ENCODE results near the gene WSCD1.

WSCD1 gene

GRCh38 chr17:6086603-6087400 is 16.6 kb downstream of the WSCD1 start:
- H3K36me3 ChIP-seq (ENCODE audit: insufficient read depth, low read length): peaks cover 9% of the 10 kb centered on the region; the same call in 1 of the 2 replicates
- peaks cover 10% of the 10 kb centered on the region for H3K4me1 ChIP-seq (ENCODE audit: insufficient read depth, low read length)
- H3K27me3 ChIP-seq (ENCODE audit: insufficient read depth, low read length): no peaks in the 10 kb centered on the region
- H3K4me3 ChIP-seq (ENCODE audit: low read length): no peak overlapping the region
- H3K9me3 ChIP-seq (ENCODE audit: insufficient read depth, low read depth, low read length): no peaks in the 10 kb centered on the region
- no peak overlapping the region for H3K9ac ChIP-seq (ENCODE audit: low read depth, low read length)
- H3K27ac ChIP-seq (ENCODE audit: low read depth, low read length): no peak overlapping the region
- 95% methylated on average over 28 of the region's 28 CpGs for WGBS

- H3K36me3 ChIP-seq (ENCODE audit: insufficient read depth, low read length): peaks cover 19% of the 10 kb centered on the region
- H3K27ac ChIP-seq (ENCODE audit: low read depth, low read length): no peak overlapping the region
- no peaks in the 10 kb centered on the region for H3K9me3 ChIP-seq (ENCODE audit: insufficient read depth, low read depth, low read length)
- H3K27me3 ChIP-seq (ENCODE audit: insufficient read depth, low read length): no peaks in the 10 kb centered on the region
- H3K4me3 ChIP-seq (ENCODE audit: low read length): no peak overlapping the region
- 97% methylated on average over 2 of the region's 4 CpGs for WGBS
- H3K4me1 ChIP-seq (ENCODE audit: insufficient read depth, low read length): peaks cover 10% of the 10 kb centered on the region
- no peak overlapping the region for H3K9ac ChIP-seq (ENCODE audit: low read depth, low read length)
These were observed 18.0 kb downstream of the WSCD1 start for GRCh38 chr17:6088141-6088540.

GRCh38 chr17:6090253-6090652 is 20.1 kb downstream of the WSCD1 start:
- Histone ChIP-seq H3K4me1 (ENCODE audit: insufficient read depth, low read length) (no peaks in the 10 kb centered on the region), H3K4me3 (ENCODE audit: low read length) (no peak overlapping the region), H3K27ac (ENCODE audit: low read depth, low read length) (no peak overlapping the region), H3K9ac (ENCODE audit: low read depth, low read length) (no peak overlapping the region), H3K27me3 (ENCODE audit: insufficient read depth, low read length) (no peaks in the 10 kb centered on the region), H3K36me3 (ENCODE audit: insufficient read depth, low read length) (peaks cover 29% of the 10 kb centered on the region), H3K9me3 (ENCODE audit: insufficient read depth, low read depth, low read length) (no peaks in the 10 kb centered on the region)
- WGBS: 97% methylated on average over 20 of the region's 20 CpGs

GRCh38 chr17:6092182-6092902 is 22.2 kb downstream of the WSCD1 start:
- no peaks in the 10 kb centered on the region for H3K4me1 ChIP-seq (ENCODE audit: insufficient read depth, low read length)
- peaks cover 42% of the 10 kb centered on the region for H3K36me3 ChIP-seq (ENCODE audit: insufficient read depth, low read length)
- H3K27me3 ChIP-seq (ENCODE audit: insufficient read depth, low read length): no peaks in the 10 kb centered on the region
- no peak overlapping the region for H3K4me3 ChIP-seq (ENCODE audit: low read length)
- no peak overlapping the region for H3K27ac ChIP-seq (ENCODE audit: low read depth, low read length)
- no peaks in the 10 kb centered on the region for H3K9me3 ChIP-seq (ENCODE audit: insufficient read depth, low read depth, low read length)
- 94% methylated on average over 14 of the region's 14 CpGs for whole genome bisulfite sequencing
- no peak overlapping the region for H3K9ac ChIP-seq (ENCODE audit: low read depth, low read length)

- peaks cover 42% of the 10 kb centered on the region for H3K36me3 ChIP-seq (ENCODE audit: insufficient read depth, low read length)
- no peak overlapping the region for H3K4me3 ChIP-seq (ENCODE audit: low read length)
- no peaks in the 10 kb centered on the region for H3K27me3 ChIP-seq (ENCODE audit: insufficient read depth, low read length)
- H3K27ac ChIP-seq (ENCODE audit: low read depth, low read length): no peak overlapping the region
- WGBS: 95% methylated on average over 11 of the region's 11 CpGs
- no peaks in the 10 kb centered on the region for H3K4me1 ChIP-seq (ENCODE audit: insufficient read depth, low read length)
- no peaks in the 10 kb centered on the region for H3K9me3 ChIP-seq (ENCODE audit: insufficient read depth, low read depth, low read length)
- no peak overlapping the region for H3K9ac ChIP-seq (ENCODE audit: low read depth, low read length)
These were observed 22.8 kb downstream of the WSCD1 start for GRCh38 chr17:6092903-6093468.

- Histone ChIP-seq H3K36me3 (ENCODE audit: insufficient read depth, low read length) (peaks cover 41% of the 10 kb centered on the region), H3K27ac (ENCODE audit: low read depth, low read length) (no peak overlapping the region), H3K9me3 (ENCODE audit: insufficient read depth, low read depth, low read length) (no peaks in the 10 kb centered on the region), H3K4me1 (ENCODE audit: insufficient read depth, low read length) (peaks cover 8% of the 10 kb centered on the region), H3K27me3 (ENCODE audit: insufficient read depth, low read length) (no peaks in the 10 kb centered on the region), H3K4me3 (ENCODE audit: low read length) (no peak overlapping the region), H3K9ac (ENCODE audit: low read depth, low read length) (no peak overlapping the region)
- 90% methylated on average over 1 of the region's 1 CpG for WGBS
These were observed 24.3 kb downstream of the WSCD1 start for GRCh38 chr17:6094453-6094852.

- no peaks in the 10 kb centered on the region for H3K9me3 ChIP-seq (ENCODE audit: insufficient read depth, low read depth, low read length)
- no peaks in the 10 kb centered on the region for H3K27me3 ChIP-seq (ENCODE audit: insufficient read depth, low read length)
- no peak overlapping the region for H3K4me3 ChIP-seq (ENCODE audit: low read length)
- no peak overlapping the region for H3K27ac ChIP-seq (ENCODE audit: low read depth, low read length)
- no peak overlapping the region for H3K9ac ChIP-seq (ENCODE audit: low read depth, low read length)
- H3K4me1 ChIP-seq (ENCODE audit: insufficient read depth, low read length): peaks cover 8% of the 10 kb centered on the region
- 96% methylated on average over 11 of the region's 11 CpGs for WGBS
- H3K36me3 ChIP-seq (ENCODE audit: insufficient read depth, low read length): peaks cover 36% of the 10 kb centered on the region
These were observed 24.7 kb downstream of the WSCD1 start for GRCh38 chr17:6094926-6095325.

GRCh38 chr17:6095501-6095900 is 25.3 kb downstream of the WSCD1 start:
- peaks cover 35% of the 10 kb centered on the region for H3K36me3 ChIP-seq (ENCODE audit: insufficient read depth, low read length)
- H3K4me1 ChIP-seq (ENCODE audit: insufficient read depth, low read length): peaks cover 10% of the 10 kb centered on the region
- no peak overlapping the region for H3K4me3 ChIP-seq (ENCODE audit: low read length)
- no peaks in the 10 kb centered on the region for H3K9me3 ChIP-seq (ENCODE audit: insufficient read depth, low read depth, low read length)
- no peaks in the 10 kb centered on the region for H3K27me3 ChIP-seq (ENCODE audit: insufficient read depth, low read length)
- 95% methylated on average over 6 of the region's 6 CpGs for WGBS
- no peak overlapping the region for H3K27ac ChIP-seq (ENCODE audit: low read depth, low read length)
- H3K9ac ChIP-seq (ENCODE audit: low read depth, low read length): no peak overlapping the region

- WGBS: 92% methylated on average over 13 of the region's 13 CpGs
These were observed 26.2 kb downstream of the WSCD1 start for GRCh38 chr17:6096201-6097004.

GRCh38 chr17:6097005-6097279 is 26.8 kb downstream of the WSCD1 start:
- H3K27ac ChIP-seq (ENCODE audit: low read depth, low read length): no peak overlapping the region
- H3K4me1 ChIP-seq (ENCODE audit: insufficient read depth, low read length): peaks cover 25% of the 10 kb centered on the region
- H3K27me3 ChIP-seq (ENCODE audit: insufficient read depth, low read length): no peaks in the 10 kb centered on the region
- no peak overlapping the region for H3K9ac ChIP-seq (ENCODE audit: low read depth, low read length)
- no peak overlapping the region for H3K4me3 ChIP-seq (ENCODE audit: low read length)
- 96% methylated on average over 10 of the region's 10 CpGs for WGBS
- H3K9me3 ChIP-seq (ENCODE audit: insufficient read depth, low read depth, low read length): no peaks in the 10 kb centered on the region
- H3K36me3 ChIP-seq (ENCODE audit: insufficient read depth, low read length): peaks cover 35% of the 10 kb centered on the region

More at GRCh38 chr17:6096201-6097004, 26.2 kb downstream of the WSCD1 start:
- Histone ChIP-seq H3K4me3 (ENCODE audit: low read length) (no peak overlapping the region), H3K9me3 (ENCODE audit: insufficient read depth, low read depth, low read length) (no peaks in the 10 kb centered on the region), H3K9ac (ENCODE audit: low read depth, low read length) (no peak overlapping the region), H3K27me3 (ENCODE audit: insufficient read depth, low read length) (no peaks in the 10 kb centered on the region), H3K4me1 (ENCODE audit: insufficient read depth, low read length) (peaks cover 19% of the 10 kb centered on the region), H3K36me3 (ENCODE audit: insufficient read depth, low read length) (peaks cover 35% of the 10 kb centered on the region), H3K27ac (ENCODE audit: low read depth, low read length) (no peak overlapping the region)

All from HUES64 (cell line).